ENCODE results near the gene OR52L1. TPM values are rescaled to one million over a fixed set of nuclear protein-coding genes. Genes with fewer than 3 reads are reported as not detected.

Gene OR52L1
- polyA plus RNA-seq, 1 experiment: not detected

- CTCF ChIA-PET: no interaction called here
- Histone ChIP-seq H3K4me3 (ENCODE audit: low read depth, low read length) (no peak overlapping the region), H3K9me3 (ENCODE audit: control insufficient read depth, insufficient read depth, low read length) (peaks cover 7% of the 10 kb centered on the region; the same call in 1 of the 2 replicates), H3K27ac (ENCODE audit: low read depth, low read length) (no peak overlapping the region), H3K27me3 (ENCODE audit: control insufficient read depth, insufficient read depth, low read length) (no peaks in the 10 kb centered on the region)
- no peak for DNase-seq (ENCODE audit: low read depth, low spot score)
- POLR2A ChIA-PET: no interaction called here
- TF ChIP-seq CTCF (IDR thresholded peaks at IDR 0.05; ENCODE audit: low read depth, low read length): no peak
These were observed 26.3 kb upstream of the OR52L1 start for GRCh38 chr11:6013042-6013441.

- Histone ChIP-seq H3K27ac (ENCODE audit: low read depth, low read length) (no peak overlapping the region), H3K27me3 (ENCODE audit: control insufficient read depth, insufficient read depth, low read length) (no peaks in the 10 kb centered on the region), H3K4me3 (ENCODE audit: low read depth, low read length) (no peak overlapping the region), H3K9me3 (ENCODE audit: control insufficient read depth, insufficient read depth, low read length) (peaks cover 7% of the 10 kb centered on the region; the same call in 1 of the 2 replicates)
- TF ChIP-seq CTCF (IDR thresholded peaks at IDR 0.05; ENCODE audit: low read depth, low read length): no peak
- CTCF ChIA-PET: interaction anchor here (1.2 kb wide), 1 partner anchor 350 kb away, joined by 3 read pairs; no protein-coding TSS in a partner anchor
- POLR2A ChIA-PET: no interaction called here
- no peak for DNase-seq (ENCODE audit: low read depth, low spot score)
These were observed 25.4 kb upstream of the OR52L1 start for GRCh38 chr11:6012035-6012668.

GRCh38 chr11:6006846-6007245 is 20.1 kb upstream of the OR52L1 start, which contains the start of gene OR56A4:
Gene OR56A4 (minus strand): TSS chr11:6006946. CDS start chr11:6002992, 3,954 bp downstream.
- TF ChIP-seq CTCF (IDR thresholded peaks at IDR 0.05; ENCODE audit: low read depth, low read length): no peak
- CTCF ChIA-PET: no interaction called here
- DNase-seq (ENCODE audit: low read depth, low spot score): no peak
- Histone ChIP-seq H3K9me3 (ENCODE audit: control insufficient read depth, insufficient read depth, low read length) (no peaks in the 10 kb centered on the region; the same call in 1 of the 2 replicates), H3K27me3 (ENCODE audit: control insufficient read depth, insufficient read depth, low read length) (no peaks in the 10 kb centered on the region), H3K27ac (ENCODE audit: low read depth, low read length) (no peak within 1 kb of the TSS), H3K4me3 (ENCODE audit: low read depth, low read length) (no peak within 1 kb of the TSS)
- POLR2A ChIA-PET: no interaction called here

- ChIA-PET CTCF (no interaction called here), POLR2A (no interaction called here)
- no peak for TF ChIP-seq CTCF (IDR thresholded peaks at IDR 0.05; ENCODE audit: low read depth, low read length)
- no peak overlapping the region for H3K4me3 ChIP-seq (ENCODE audit: low read depth, low read length)
- no peaks in the 10 kb centered on the region for H3K27me3 ChIP-seq (ENCODE audit: control insufficient read depth, insufficient read depth, low read length)
- H3K9me3 ChIP-seq (ENCODE audit: control insufficient read depth, insufficient read depth, low read length): no peaks in the 10 kb centered on the region
- no peak for DNase-seq (ENCODE audit: low read depth, low spot score)
- H3K27ac ChIP-seq (ENCODE audit: low read depth, low read length): no peak overlapping the region
These were observed 19.6 kb upstream of the OR52L1 start for GRCh38 chr11:6006395-6006794.

GRCh38 chr11:6002202-6002699 is 15.5 kb upstream of the OR52L1 start:
- Histone ChIP-seq H3K9me3 (ENCODE audit: control insufficient read depth, insufficient read depth, low read length) (no peaks in the 10 kb centered on the region), H3K27ac (ENCODE audit: low read depth, low read length) (no peak overlapping the region), H3K4me3 (ENCODE audit: low read depth, low read length) (no peak overlapping the region), H3K27me3 (ENCODE audit: control insufficient read depth, insufficient read depth, low read length) (no peaks in the 10 kb centered on the region)
- CTCF ChIA-PET: no interaction called here
- POLR2A ChIA-PET: no interaction called here
- no peak for TF ChIP-seq CTCF (IDR thresholded peaks at IDR 0.05; ENCODE audit: low read depth, low read length)
- no peak for DNase-seq (ENCODE audit: low read depth, low spot score)

Data from AG04450 (cell line).